ENCODE results near the gene SLC30A1.
"Not testable (repeated sequence)": the region's sequence is repeated elsewhere in the genome, so short reads cannot be mapped to it uniquely, and the experiment has no call there.

Gene SLC30A1

GRCh38 chr1:211583011-211583992 lies 4.3 kb upstream of the SLC30A1 start:
- DNase-seq (ENCODE audit: low spot score) = no peak

GRCh38 chr1:211581526-211581925 lies 2.6 kb upstream of the SLC30A1 start:
- no peak for DNase-seq (ENCODE audit: low spot score)

DNA sequence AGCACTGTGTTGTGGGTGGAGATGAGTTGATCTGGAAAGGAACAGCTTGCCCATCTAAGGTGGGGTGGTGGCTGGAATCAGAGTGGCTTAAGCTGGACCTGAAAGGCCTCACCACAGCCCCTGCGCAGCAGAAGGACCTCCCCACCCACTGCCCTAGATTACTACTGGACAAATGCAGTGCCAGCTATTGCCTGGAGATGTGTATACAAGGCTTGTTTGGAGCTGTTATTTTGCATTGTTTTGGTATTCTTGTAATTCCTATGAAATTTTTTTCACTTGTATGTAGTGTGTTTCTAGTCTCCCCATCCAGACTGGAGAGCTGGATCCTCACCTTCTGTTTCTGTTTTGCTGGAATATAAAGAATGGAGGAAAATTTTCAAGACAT lies 1.3 kb upstream of the SLC30A1 start:
- DNase-seq (ENCODE audit: low spot score) = no peak

GRCh38 chr1:211579440-211580302 lies 710 bp upstream of the SLC30A1 start:
- peak; percentile 70 for DNase-seq (ENCODE audit: low spot score)

DNA sequence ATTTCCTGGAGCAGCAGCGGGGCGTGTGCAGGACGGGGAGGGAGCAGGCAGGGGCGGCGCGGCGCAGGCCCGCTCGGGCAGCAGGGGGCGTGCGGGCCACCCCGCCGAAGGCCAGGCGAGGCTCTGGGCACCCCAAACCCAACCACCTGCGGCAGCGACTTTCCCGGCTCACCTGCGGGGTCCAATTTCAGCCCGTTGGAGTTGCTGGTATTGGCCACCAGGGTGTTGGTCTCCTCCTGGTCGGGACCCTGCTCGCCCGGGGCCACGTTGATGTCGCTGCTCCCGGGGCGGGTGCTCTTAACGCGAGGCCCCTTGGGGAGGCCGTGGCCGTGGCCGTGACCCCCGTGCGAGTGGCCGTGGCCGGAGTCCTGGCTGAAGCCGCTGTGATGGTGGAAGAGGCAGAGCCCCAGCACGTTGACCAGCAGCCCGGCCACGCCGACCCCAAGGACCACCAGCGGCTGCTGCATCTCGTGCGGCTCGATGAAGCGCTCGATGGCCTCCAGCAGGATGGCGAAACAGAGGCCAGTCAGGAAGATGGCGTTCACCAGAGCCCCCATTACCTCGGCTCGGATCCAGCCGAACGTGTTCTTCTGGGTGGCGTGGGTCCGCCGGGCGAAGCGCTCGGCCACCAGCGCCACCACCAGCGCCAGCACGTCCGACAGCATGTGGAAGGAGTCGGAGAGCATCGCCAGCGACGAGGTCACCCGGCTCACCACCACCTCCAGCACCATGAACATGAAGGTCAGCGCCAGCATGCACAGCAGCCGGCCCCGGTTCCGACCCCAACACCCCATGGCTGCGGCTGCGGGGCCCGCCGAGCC lies 932 bp downstream of the SLC30A1 start:
- peak; percentile 81 for DNase-seq (ENCODE audit: low spot score)

DNA sequence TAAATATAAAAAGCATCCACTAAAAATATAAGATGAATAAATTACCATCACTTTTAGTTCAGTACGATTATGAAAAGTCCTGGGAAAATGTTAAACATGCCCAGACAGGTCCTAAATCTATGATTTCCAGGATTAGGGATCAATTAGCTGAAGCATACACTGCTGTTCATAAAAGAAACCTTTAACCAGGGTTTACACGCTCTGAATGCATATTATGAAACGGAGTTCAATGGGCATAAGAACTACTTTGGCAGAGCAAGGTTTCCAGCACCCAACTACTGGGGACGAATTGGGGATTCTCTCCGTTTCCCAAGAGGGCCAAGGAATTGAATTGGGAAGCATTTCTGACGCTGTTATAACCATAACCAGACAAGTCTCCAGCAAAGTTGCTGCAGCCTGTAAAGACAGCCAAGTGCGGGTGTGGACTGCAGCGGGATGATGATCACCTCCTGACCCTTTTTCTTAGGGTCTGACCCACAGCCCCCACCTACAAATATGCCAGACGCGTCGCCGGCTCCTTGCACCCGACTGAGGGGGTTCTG lies 1.6 kb downstream of the SLC30A1 start:
- DNase-seq (ENCODE audit: low spot score) = peak; percentile 59

GRCh38 chr1:211576717-211577116 lies 2.2 kb downstream of the SLC30A1 start:
- no peak for DNase-seq (ENCODE audit: low spot score)

DNA sequence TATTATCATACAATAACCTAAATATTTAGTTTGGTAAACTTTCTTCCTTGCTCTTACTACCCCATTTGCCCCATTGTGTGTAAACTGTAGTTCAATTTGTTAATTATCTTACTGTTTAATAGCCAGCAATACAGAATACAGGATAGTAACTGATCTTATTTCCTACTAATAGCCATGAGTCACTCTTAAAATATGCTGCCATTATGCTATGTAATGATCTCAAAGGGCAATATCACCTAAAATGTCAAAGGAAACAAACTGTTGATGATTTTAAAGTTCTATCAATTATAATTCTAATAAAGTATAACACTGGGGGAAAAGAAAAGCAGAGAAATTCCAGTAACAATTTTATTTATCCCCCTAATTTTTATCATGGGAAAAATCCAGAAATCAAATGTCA lies 4.3 kb downstream of the SLC30A1 start:
- peak; percentile 19 for DNase-seq (ENCODE audit: low spot score)

DNA sequence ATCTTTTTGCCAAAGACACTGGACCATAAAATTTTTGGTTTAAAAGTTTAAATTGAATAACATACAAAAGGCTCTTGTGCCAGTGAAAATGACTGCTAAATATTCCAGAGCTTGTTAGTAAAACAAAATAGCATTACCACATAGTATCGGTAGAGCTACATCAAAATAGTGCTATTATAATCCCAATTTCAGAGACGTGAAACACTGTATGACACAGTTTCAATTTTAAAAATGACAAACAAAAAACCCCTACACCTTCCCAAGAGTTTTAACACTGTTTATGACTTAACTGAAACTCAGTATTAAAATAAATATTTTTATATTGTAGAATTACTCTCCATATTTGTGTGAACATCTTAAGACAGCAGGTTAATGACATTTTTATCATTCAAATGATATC lies 7.0 kb downstream of the SLC30A1 start:
- DNase-seq (ENCODE audit: low spot score) = no peak

GRCh38 chr1:211570378-211570777 lies 8.6 kb downstream of the SLC30A1 start:
- not testable (repeated sequence) for DNase-seq (ENCODE audit: low spot score)

- DNase-seq (ENCODE audit: low spot score) = no peak
Observed at GRCh38 chr1:211566431-211567025, 12.4 kb downstream of the SLC30A1 start.

- no peak for DNase-seq (ENCODE audit: low spot score)
Observed at GRCh38 chr1:211564084-211564483, 14.9 kb downstream of the SLC30A1 start.

GRCh38 chr1:211559222-211560010 lies 19.5 kb downstream of the SLC30A1 start:
- no peak for DNase-seq (ENCODE audit: low spot score)

DNA sequence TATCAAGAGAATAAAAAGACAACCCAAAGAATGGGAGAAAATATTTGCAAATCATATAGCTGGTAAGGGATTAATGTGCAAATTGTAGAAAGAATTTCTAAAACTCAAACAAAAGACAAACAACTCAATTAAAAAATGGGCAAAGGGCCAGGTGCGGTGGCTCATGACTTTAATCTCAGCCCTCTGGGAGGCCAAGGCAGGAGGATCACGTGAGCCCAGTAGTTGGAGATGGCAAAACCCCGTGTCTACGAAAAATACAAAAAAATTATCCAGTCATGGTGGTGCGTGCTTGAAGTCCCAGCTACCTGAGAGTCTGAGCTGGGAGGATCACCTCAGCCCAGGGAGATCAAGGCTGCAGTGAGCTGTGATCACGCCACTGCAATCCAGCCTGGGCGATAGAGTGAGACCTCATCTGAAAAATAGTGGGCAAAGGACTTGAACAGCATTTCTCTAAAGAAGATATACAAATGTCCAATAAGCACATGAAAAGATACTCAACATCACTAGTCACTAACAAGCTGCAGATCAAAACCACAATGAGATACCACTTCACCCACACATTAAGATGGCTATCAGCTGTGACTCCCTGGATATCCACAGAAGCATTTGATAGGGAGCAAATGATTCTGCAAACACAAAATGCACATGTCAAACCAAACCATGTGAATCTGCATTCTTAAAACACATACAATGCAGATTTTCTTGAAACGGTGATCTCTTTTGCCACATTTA lies 20.9 kb downstream of the SLC30A1 start:
- DNase-seq (ENCODE audit: low spot score) = no peak

- no peak for DNase-seq (ENCODE audit: low spot score)
Observed at GRCh38 chr1:211553549-211553948, 25.4 kb downstream of the SLC30A1 start.

DNA sequence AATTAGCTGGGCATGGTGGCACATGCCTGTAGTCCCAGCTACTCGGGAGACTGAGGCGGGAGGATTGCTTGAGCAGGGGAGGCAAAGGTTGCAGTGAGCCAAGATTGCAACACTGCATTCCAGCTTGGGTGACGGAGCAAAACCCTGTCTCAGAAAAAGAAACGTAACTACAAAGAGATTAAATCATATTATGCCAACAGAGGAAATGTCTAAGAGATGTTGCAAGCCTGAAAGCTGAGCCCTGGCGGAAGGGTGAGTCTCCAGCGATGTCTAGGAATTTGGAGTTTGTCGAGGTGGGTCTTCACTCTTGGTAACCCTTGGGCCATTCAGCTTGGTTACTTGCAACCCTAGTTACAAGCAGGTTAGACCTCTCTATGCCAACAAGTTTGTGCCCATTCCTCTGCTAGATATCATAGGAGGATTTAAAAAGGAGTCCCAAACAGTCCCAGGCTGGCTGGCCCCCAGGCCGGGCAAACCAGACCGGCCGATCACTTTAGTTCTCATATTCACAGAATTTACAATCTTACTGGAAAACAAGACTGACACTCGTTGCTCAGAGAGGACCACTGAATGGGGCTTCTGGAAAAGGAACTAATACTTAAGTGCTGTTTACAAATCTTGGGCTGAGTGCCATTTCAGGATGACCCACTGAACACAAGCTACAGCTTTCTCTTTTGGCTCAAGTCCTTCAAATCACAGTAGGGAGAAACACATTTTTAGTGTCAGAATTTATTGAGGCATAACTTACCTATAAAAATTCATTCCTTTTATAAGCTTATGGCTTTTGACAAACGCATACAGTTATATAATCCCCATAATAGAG lies 27.1 kb downstream of the SLC30A1 start:
- DNase-seq (ENCODE audit: low spot score) = no peak

- no peak for DNase-seq (ENCODE audit: low spot score)
Observed at GRCh38 chr1:211549092-211549711, 29.8 kb downstream of the SLC30A1 start.

- DNase-seq (ENCODE audit: low spot score) = no peak
Observed at GRCh38 chr1:211548321-211549091, 30.5 kb downstream of the SLC30A1 start.

All from RKO (cell line).